HepG2 (cell line): ENCODE measurements around the gene TBC1D1. TPM values are rescaled to one million over a fixed set of nuclear protein-coding genes. Genes with fewer than 3 reads are reported as not detected.
A peak's percentile ranks its signal among the peaks of the same experiment; 100 is the strongest.

ENCODE experiments used
- ATAC-seq: fragments of 200-7000 bp; cut with Tn5 transposase; 3 replicates; pipeline ENCODE4 v1.9.1; 2020; ENCODE audit warnings: mild to moderate bottlenecking, moderate library complexity
- BruUV-seq: library from RNA; stranded (reverse); fragments of 400-500 nt; replicated peaks from 2 replicates; lab custom pipeline; 2021; lab: Mats Ljungman, UMichigan
- CTCF ChIA-PET: fragments of 300-600 bp; formaldehyde crosslinking; extraction: SDS; loops from one replicate; lab custom pipeline; 2021; ENCODE audit warnings: low total read pairs, inconsistent platforms, low intra/inter-chr PET ratio; lab: Yijun Ruan, JAX
- POLR2A ChIA-PET: fragments of 350-600 bp; sonication (Branson Sonifier 250); formaldehyde crosslinking; loops from one replicate; lab custom pipeline; 2020; ENCODE audit warnings: antibody characterized with exemption, inconsistent platforms; lab: Yijun Ruan, JAX
- DNase-seq: peaks from one replicate; pipeline ENCODE4 v3.0.0-alpha.2; 2015; ENCODE audit warnings: low spot score
- FAIRE-seq: peaks from 3 replicates; lab custom pipeline; 2011; peaks lifted over from hg19 to GRCh38; lab: Jason Lieb, UNC
- H2AFZ ChIP-seq: one replicate; pipeline ENCODE4 v1.6.1; 2011; ENCODE audit warnings: low read length, inconsistent platforms
- H3K27ac ChIP-seq: fragments of 300-600 bp; 3 replicates; pipeline ENCODE4 v1.8.0; 2011; ENCODE audit warnings: mixed run types, mild to moderate bottlenecking, mixed read lengths, low read length, inconsistent platforms; ENCODE audit not compliant: insufficient read depth; ENCODE audit errors: extremely low read length
- H3K27me3 ChIP-seq, 2 experiments: fragments of 200-600 bp in 1 of 2; 2 replicates in 1 of 2; 3 replicates in 1 of 2; pipeline versions ENCODE4 v1.6.0 to v1.8.0; 2011; ENCODE audit warnings: low read length in 2 of 2, mild to moderate bottlenecking in 2 of 2, moderate library complexity in 2 of 2, inconsistent platforms in 1 of 2; ENCODE audit not compliant: insufficient read depth in 2 of 2, control insufficient read depth in 1 of 2
- H3K36me3 ChIP-seq, 2 experiments: fragments of 200-600 bp in 1 of 2; replicated peaks in 1 of 2; 2 replicates in 1 of 2; 3 replicates in 1 of 2; pipeline versions ENCODE4 v1.5.1 to v1.8.0; 2011; ENCODE audit warnings: low read length in 2 of 2, inconsistent platforms in 1 of 2; ENCODE audit not compliant: insufficient read depth in 2 of 2, control insufficient read depth in 1 of 2
- H3K4me1 ChIP-seq: 2 replicates; pipeline ENCODE4 v1.5.1; 2012; ENCODE audit warnings: low read length, inconsistent platforms; ENCODE audit not compliant: insufficient read depth
- H3K4me2 ChIP-seq: 2 replicates; pipeline ENCODE4 v1.6.0; 2011; ENCODE audit warnings: low read depth, low read length, inconsistent platforms
- H3K4me3 ChIP-seq, 3 experiments: fragments of 200-600 bp in 1 of 3; sonication (generic), shearing (Covaris generic) in 1 of 3; replicated peaks in 1 of 3; 2 replicates each; pipeline ENCODE4 v1.5.1; 2011 to 2016; ENCODE audit warnings: low read length in 3 of 3, inconsistent platforms in 2 of 3, low read depth in 2 of 3, mild to moderate bottlenecking in 2 of 3, control low read depth in 1 of 3, mixed read lengths in 1 of 3; ENCODE audit not compliant: insufficient read depth in 1 of 3
- H3K79me2 ChIP-seq: one replicate; pipeline ENCODE4 v1.6.1; 2011; ENCODE audit warnings: low read length, inconsistent platforms; ENCODE audit not compliant: insufficient read depth
- H3K9ac ChIP-seq: 2 replicates; pipeline ENCODE4 v1.6.0; 2011; ENCODE audit warnings: mild to moderate bottlenecking, low read depth, low read length, inconsistent platforms; ENCODE audit not compliant: insufficient read depth
- H3K9me3 ChIP-seq: 2 replicates; pipeline ENCODE4 v1.5.1; 2012; ENCODE audit warnings: mild to moderate bottlenecking, low read length
- H4K20me1 ChIP-seq: 2 replicates; pipeline ENCODE4 v1.6.0; 2011; ENCODE audit warnings: inconsistent platforms, mild to moderate bottlenecking, low read length, moderate library complexity; ENCODE audit not compliant: insufficient read depth
- ASH2L ChIP-seq: fragments of 300-600, 200-600 bp; sonication (generic); IDR thresholded peaks from 2 replicates; pipeline ENCODE4 v1.7.0; 2017; ENCODE audit warnings: low read depth, mild to moderate bottlenecking, moderate library complexity, mixed read lengths, low read length; ENCODE audit not compliant: insufficient read length
- CEBPB ChIP-seq: IDR thresholded peaks from 2 replicates; pipeline ENCODE4 v1.6.1; 2011; ENCODE audit warnings: low read depth, low read length, improper control_type of control experiment, borderline replicate concordance
- CEBPG ChIP-seq: IDR thresholded peaks from 2 replicates; pipeline ENCODE4 v1.6.1; 2016
- EP300 ChIP-seq, 3 experiments: sonication (generic) in 1 of 3; formaldehyde crosslinking in 1 of 3; IDR thresholded peaks; 2 replicates each; pipeline versions ENCODE4 v1.5.1 to v1.6.1; 2011 to 2020; ENCODE audit warnings: low read depth in 2 of 3, low read length in 2 of 3, borderline replicate concordance in 1 of 3, improper control_type of control experiment in 1 of 3, mild to moderate bottlenecking in 1 of 3, missing genetic modification reagents in 1 of 3, moderate library complexity in 1 of 3
- FOXJ3 ChIP-seq: sonication (generic); formaldehyde crosslinking; IDR thresholded peaks from 2 replicates; pipeline ENCODE4 v1.4.0; 2020; ENCODE audit warnings: missing genetic modification reagents, mild to moderate bottlenecking, borderline replicate concordance
- HNF4G ChIP-seq, 2 experiments: sonication (generic) in 1 of 2; formaldehyde crosslinking in 1 of 2; IDR thresholded peaks; 2 replicates each; pipeline versions ENCODE4 v1.4.0 to v1.6.1; 2011 to 2020; ENCODE audit warnings: borderline replicate concordance in 2 of 2, low read depth in 2 of 2, mild to moderate bottlenecking in 2 of 2, low read length in 1 of 2, missing genetic modification reagents in 1 of 2, moderate library complexity in 1 of 2
- IRF2 ChIP-seq: IDR thresholded peaks from 2 replicates; pipeline ENCODE4 v1.6.1; 2018; ENCODE audit warnings: missing genetic modification reagents, missing compliant biosample characterization
- KAT8 ChIP-seq: IDR thresholded peaks from 2 replicates; pipeline ENCODE4 v1.6.1; 2016; ENCODE audit warnings: missing genetic modification reagents, missing compliant biosample characterization
- MIER2 ChIP-seq: IDR thresholded peaks from 2 replicates; pipeline ENCODE4 v1.6.1; 2016; ENCODE audit warnings: missing biosample characterization, missing genetic modification reagents
- NCOR1 ChIP-seq: fragments of 200-600 bp; sonication (generic); IDR thresholded peaks from 2 replicates; pipeline ENCODE4 v1.7.0; 2017; ENCODE audit warnings: antibody characterized with exemption, low read length, borderline replicate concordance
- NR2F2 ChIP-seq: IDR thresholded peaks from 2 replicates; pipeline ENCODE4 v1.6.1; 2012; ENCODE audit warnings: low read depth, inconsistent platforms, borderline replicate concordance
- NR2F6 ChIP-seq, 2 experiments: IDR thresholded peaks; 2 replicates each; pipeline ENCODE4 v1.6.1; 2016; ENCODE audit warnings: antibody characterized with exemption in 1 of 2, mild to moderate bottlenecking in 1 of 2
- ONECUT2 ChIP-seq: sonication (generic); formaldehyde crosslinking; IDR thresholded peaks from 2 replicates; pipeline ENCODE4 v1.4.0; 2020; ENCODE audit warnings: missing genetic modification reagents
- SIN3B ChIP-seq: fragments of 150-350 bp; IDR thresholded peaks from 2 replicates; pipeline ENCODE4 v1.6.1; 2014; ENCODE audit warnings: low read length
- TBX2 ChIP-seq: sonication (generic); formaldehyde crosslinking; IDR thresholded peaks from 2 replicates; pipeline ENCODE4 v1.5.0; 2020; ENCODE audit warnings: missing genetic modification reagents, mild to moderate bottlenecking, borderline replicate concordance
- YEATS2 ChIP-seq: sonication (generic); formaldehyde crosslinking; IDR thresholded peaks from 2 replicates; pipeline ENCODE4 v1.4.0; 2020; ENCODE audit warnings: missing genetic modification reagents, borderline replicate concordance
- ZNF207 ChIP-seq: fragments of 450-650 bp; IDR thresholded peaks from 2 replicates; pipeline ENCODE4 v1.6.1; 2016; ENCODE audit warnings: antibody characterized with exemption, borderline replicate concordance
- WGBS: methylation state at CpG from one replicate; pipeline ENCODE4 v1.1.6; 2017; ENCODE audit warnings: low lambda C conversion rate; 5-methylcytosine and 5-hydroxymethylcytosine counted together
- in situ Hi-C: cut with HindIII; loops from 2 replicates; pipeline ENCODE4 v1.10.0; 2017; ENCODE audit warnings: low pct_unique_long_range_greater_than_20kb; ENCODE audit not compliant: extremely low pct_ligation_motif_present
- intact Hi-C: fragments of 100-400 bp; cut with micrococcal nuclease; formaldehyde crosslinking; loops from one replicate; pipeline ENCODE4 v1.10.0; 2022; ENCODE audit not compliant: unreplicated experiment
- polyA plus RNA-seq, 8 experiments: library from polyadenylated mRNA; depleted of rRNA in 3 of 8; stranded (reverse) in 7 of 8; unstranded in 1 of 8; fragments of >200 nt; fragmentation: Illumina TruSeq in 4 of 8; extraction: Trizol in 4 of 8; gene quantifications; 2 replicates each; pipeline versions ENCODE4 v1.2.1 to v1.2.3, GENCODE V29; 2011 to 2016; ENCODE audit warnings: low read depth in 4 of 8, missing spikeins in 1 of 8, mixed read lengths in 1 of 8; ENCODE audit not compliant: insufficient read depth in 1 of 8
- total RNA-seq, 5 experiments: library from RNA; depleted of rRNA; stranded (reverse); fragments of >200 nt; fragmentation: Illumina TruSeq; extraction: Trizol; gene quantifications; 2 replicates each; pipeline ENCODE4 v1.2.3, GENCODE V29; 2016; ENCODE audit warnings: low read depth in 1 of 5
- TF ChIP-seq, protein P1 (sequence below): sonication (generic); formaldehyde crosslinking; conservative IDR thresholded peaks from 2 replicates; pipeline ENCODE4 v1.4.0; 2020; ENCODE audit warnings: mild to moderate bottlenecking, missing genetic modification reagents, moderate library complexity
- TF ChIP-seq, protein P2 (sequence below): IDR thresholded peaks from 2 replicates; pipeline ENCODE4 v1.6.1; 2012; ENCODE audit warnings: low read depth, low read length, improper control_type of control experiment

TBC1D1 gene
- total and polyA plus RNA-seq, 2 of the 13 experiments (the other 11 are each of a cell fraction or from before 2014, with no cell fraction given): 37.3 to 62.8 TPM

DNA sequence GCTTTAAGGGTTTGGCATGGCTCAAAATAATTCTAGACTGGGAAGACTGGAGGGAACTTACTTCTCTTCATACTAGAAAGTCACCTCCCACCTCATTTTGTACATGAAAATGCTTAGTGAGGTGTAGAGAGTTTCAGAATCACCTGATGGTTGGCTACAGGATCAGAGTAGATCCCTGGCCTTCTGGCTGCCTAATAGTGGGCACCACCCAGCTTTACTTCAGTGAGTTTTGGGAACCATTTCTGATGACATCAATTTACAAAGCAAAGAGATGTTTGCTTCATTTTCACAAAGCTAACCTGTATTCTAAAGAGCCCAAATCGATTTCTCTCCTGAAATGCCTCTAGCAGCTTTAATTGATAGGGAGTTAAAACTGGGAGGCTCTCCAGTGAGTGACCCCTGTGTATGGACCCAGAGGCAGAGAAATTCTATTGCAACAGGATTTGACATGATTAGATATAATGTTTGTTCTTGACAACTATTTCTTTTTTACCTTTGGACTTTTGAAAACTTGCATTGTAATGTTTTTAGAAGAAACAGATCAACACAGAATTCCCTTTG, 249.8 kb downstream of the TBC1D1 start:
- peak; percentile 77 for DNase-seq
- WGBS: 13% methylated on average over 1 of the region's 1 CpG
- POLR2A ChIA-PET: interaction anchor here (1.0 to 1.8 kb wide), 5 partner anchors 9 to 62 kb away, joined by 3 to 9 read pairs (median 3); no protein-coding TSS in a partner anchor
- ATAC-seq: peak; percentile 93
- Histone ChIP-seq H3K9ac (peak overlapping the region; percentile 39), H3K4me1 (peaks cover 48% of the 10 kb centered on the region), H3K4me2 (peak overlapping the region; percentile 9; the same call in 1 of the 2 replicates), H3K4me3 (no peak overlapping the region), H3K9me3 (no peaks in the 10 kb centered on the region), H3K27ac (peak overlapping the region; percentile 76), H2AFZ (no peak overlapping the region), H3K36me3 (peaks cover 4 to 6% of the 10 kb centered on the region in 2 experiments; a peak in 4 of 5 replicates), H3K27me3 (no peaks in the 10 kb centered on the region), H4K20me1 (no peaks in the 10 kb centered on the region), H3K79me2 (no peaks in the 10 kb centered on the region)
- no peak for FAIRE-seq
- intact Hi-C loops (loop anchor here (1.0 kb wide), 1 partner anchor 7 kb away; no protein-coding TSS in a partner anchor), in situ Hi-C loops (no loop called here)
- no TSS peak for BruUV-seq
- CTCF ChIA-PET: no interaction called here
- TF ChIP-seq CEBPG: peak; percentile 27; the same call in 1 of the 2 replicates
- no peak for TF ChIP-seq IRF2 (CRISPR knock-in tag)
- TF ChIP-seq HNF4G (IDR thresholded peaks at IDR 0.05; ENCODE audit: borderline replicate concordance, low read depth, low read length): peak; percentile 35; the same call in 1 of the 2 replicates
- TF ChIP-seq HNF4G (CRISPR knock-in tag; IDR thresholded peaks at IDR 0.05; ENCODE audit: borderline replicate concordance, low read depth): no peak
- peak; percentile 39 for TF ChIP-seq NR2F6 (IDR thresholded peaks at IDR 0.05)
- TF ChIP-seq NR2F6 (CRISPR knock-in tag; IDR thresholded peaks at IDR 0.05): no peak
- TF ChIP-seq, protein P1, sequence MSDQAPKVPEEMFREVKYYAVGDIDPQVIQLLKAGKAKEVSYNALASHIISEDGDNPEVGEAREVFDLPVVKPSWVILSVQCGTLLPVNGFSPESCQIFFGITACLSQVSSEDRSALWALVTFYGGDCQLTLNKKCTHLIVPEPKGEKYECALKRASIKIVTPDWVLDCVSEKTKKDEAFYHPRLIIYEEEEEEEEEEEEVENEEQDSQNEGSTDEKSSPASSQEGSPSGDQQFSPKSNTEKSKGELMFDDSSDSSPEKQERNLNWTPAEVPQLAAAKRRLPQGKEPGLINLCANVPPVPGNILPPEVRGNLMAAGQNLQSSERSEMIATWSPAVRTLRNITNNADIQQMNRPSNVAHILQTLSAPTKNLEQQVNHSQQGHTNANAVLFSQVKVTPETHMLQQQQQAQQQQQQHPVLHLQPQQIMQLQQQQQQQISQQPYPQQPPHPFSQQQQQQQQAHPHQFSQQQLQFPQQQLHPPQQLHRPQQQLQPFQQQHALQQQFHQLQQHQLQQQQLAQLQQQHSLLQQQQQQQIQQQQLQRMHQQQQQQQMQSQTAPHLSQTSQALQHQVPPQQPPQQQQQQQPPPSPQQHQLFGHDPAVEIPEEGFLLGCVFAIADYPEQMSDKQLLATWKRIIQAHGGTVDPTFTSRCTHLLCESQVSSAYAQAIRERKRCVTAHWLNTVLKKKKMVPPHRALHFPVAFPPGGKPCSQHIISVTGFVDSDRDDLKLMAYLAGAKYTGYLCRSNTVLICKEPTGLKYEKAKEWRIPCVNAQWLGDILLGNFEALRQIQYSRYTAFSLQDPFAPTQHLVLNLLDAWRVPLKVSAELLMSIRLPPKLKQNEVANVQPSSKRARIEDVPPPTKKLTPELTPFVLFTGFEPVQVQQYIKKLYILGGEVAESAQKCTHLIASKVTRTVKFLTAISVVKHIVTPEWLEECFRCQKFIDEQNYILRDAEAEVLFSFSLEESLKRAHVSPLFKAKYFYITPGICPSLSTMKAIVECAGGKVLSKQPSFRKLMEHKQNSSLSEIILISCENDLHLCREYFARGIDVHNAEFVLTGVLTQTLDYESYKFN (CRISPR knock-in tag): peak; percentile 57; the same call in 1 of the 2 replicates
- TF ChIP-seq ONECUT2 (CRISPR knock-in tag): peak; percentile 73
- TF ChIP-seq SIN3B: no peak
- no peak for TF ChIP-seq TBX2
- TF ChIP-seq MIER2: no peak
- TF ChIP-seq CEBPB: peak; percentile 33; the same call in 1 of the 2 replicates
- TF ChIP-seq FOXJ3: peak; percentile 16; the same call in 1 of the 2 replicates
- TF ChIP-seq KAT8 (CRISPR knock-in tag): peak; percentile 23; the same call in 1 of the 2 replicates
- 0 out of 2 replicates have a peak, but pooled peaks have one; percentile 31 for TF ChIP-seq NR2F2
- peak in 1 of 2 experiments; percentile 83; a peak in 2 of 4 replicates for TF ChIP-seq EP300 (IDR thresholded peaks at IDR 0.05; ENCODE audit: low read depth in 2 of 2, low read length in 2 of 2)
- TF ChIP-seq EP300 (CRISPR knock-in tag; IDR thresholded peaks at IDR 0.05; ENCODE audit: borderline replicate concordance): no peak
- TF ChIP-seq ZNF207: no peak
- peak; percentile 47; the same call in 1 of the 2 replicates for TF ChIP-seq NCOR1
- TF ChIP-seq YEATS2: no peak
- peak; percentile 34 for TF ChIP-seq ASH2L
- TF ChIP-seq, protein P2, sequence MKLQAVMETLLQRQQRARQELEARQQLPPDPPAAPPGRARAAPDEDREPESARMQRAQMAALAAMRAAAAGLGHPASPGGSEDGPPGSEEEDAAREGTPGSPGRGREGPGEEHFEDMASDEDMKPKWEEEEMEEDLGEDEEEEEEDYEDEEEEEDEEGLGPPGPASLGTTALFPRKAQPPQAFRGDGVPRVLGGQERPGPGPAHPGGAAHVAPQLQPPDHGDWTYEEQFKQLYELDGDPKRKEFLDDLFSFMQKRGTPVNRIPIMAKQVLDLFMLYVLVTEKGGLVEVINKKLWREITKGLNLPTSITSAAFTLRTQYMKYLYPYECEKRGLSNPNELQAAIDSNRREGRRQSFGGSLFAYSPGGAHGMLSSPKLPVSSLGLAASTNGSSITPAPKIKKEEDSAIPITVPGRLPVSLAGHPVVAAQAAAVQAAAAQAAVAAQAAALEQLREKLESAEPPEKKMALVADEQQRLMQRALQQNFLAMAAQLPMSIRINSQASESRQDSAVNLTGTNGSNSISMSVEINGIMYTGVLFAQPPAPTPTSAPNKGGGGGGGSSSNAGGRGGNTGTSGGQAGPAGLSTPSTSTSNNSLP: peak; percentile 61
